DND-41 (cell line): ENCODE measurements around the gene P4HA2.

Experiments
- CTCF ChIP-seq: IDR thresholded peaks from 2 replicates; pipeline ENCODE4 v1.5.1; 2012; ENCODE audit warnings: borderline replicate concordance, low read length, moderate library complexity, mild to moderate bottlenecking; ENCODE audit not compliant: poor library complexity, severe bottlenecking; ENCODE audit errors: extremely low read depth
- EZH2 ChIP-seq: IDR thresholded peaks from 3 replicates; pipeline ENCODE4 v1.6.1; 2012; ENCODE audit warnings: borderline replicate concordance, low read depth, mild to moderate bottlenecking, moderate library complexity, low read length, inconsistent platforms; ENCODE audit not compliant: severe bottlenecking

DNA sequence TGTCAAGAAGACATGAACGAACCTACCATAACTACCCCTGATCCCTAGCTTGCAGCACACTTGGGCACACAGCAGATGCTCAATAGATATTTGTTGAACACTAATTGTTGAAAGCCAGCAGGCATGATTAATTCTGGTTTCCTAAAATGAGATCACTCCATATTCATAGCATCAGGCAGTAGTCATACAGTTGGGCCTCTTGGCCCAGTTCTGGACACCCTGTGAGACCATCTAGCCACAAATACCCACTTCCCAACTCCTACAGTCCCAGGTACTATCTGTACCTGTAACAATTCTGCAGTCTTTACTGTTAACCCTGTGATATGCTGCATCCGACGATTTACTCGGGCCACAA is 24.2 kb downstream of the P4HA2 start:
- TF ChIP-seq CTCF = no peak
- TF ChIP-seq EZH2 = no peak
